DMS 273 (cell line): ENCODE measurements around the gene CAPG.
"Not testable (repeated sequence)": the region's sequence is repeated elsewhere in the genome, so short reads cannot be mapped to it uniquely, and the experiment has no call there.

ENCODE experiments used
- DNase-seq: peaks from one replicate; lab custom pipeline; 2025; ENCODE audit not compliant: unreplicated experiment; lab: John Stamatoyannopoulos, UW

CAPG gene

DNA sequence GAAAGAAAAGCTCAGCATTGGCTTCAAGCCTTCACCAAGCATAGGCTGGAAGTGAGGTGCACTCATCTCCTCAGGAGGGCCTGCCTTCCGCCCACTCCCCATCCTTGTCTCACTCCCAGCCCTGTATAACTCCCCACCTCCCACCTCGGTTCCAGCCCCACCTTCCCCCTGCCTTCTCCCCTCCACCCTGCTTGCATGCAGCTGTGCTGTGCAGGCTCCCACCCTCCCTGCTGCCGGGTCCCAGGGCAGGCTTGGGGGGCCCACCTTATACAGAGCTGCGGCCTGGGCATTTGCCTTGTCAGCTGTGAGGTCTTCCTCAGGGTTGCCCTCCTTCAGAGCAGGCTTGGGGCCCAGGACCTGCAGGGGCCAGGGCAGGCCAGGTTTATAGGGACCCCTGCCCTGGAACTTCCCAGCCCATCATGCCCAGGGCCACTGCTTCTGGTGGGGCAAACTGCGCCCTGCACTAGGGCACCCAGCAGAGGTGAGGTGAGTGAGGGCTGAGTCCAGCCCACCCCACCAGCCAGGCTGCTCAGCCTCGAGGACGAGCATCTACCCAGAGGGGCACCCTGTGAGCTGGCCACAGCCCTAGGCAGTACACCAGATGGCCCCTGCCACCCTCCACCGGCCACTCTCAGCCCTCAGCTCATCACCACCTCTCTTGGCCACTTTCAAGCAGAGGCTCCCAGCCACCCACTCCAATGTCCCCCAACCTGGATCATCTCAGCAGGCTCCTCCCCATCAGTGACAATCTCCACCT, 11.6 kb downstream of the CAPG start:
- DNase-seq: no peak

DNA sequence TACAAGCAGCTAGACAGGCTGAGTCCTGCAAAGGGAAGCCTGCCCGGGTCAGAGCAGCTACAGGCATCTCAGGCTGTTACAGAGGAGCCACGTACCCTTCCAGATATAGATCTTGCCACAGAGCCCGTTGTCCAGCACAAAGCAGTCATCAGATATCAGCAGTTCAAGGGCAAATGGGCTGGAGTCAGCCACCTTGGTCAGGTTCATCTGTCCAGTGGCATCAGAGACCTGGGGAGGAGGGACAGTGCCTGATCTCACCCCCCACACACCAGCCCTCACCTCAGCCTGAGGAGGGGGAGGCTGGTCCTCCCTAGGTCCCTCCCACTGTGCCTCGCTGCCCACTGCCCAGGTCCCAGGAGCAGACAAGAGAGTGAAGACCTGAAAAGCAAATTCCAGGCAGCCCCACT, 12.2 kb downstream of the CAPG start:
- DNase-seq: no peak

DNA sequence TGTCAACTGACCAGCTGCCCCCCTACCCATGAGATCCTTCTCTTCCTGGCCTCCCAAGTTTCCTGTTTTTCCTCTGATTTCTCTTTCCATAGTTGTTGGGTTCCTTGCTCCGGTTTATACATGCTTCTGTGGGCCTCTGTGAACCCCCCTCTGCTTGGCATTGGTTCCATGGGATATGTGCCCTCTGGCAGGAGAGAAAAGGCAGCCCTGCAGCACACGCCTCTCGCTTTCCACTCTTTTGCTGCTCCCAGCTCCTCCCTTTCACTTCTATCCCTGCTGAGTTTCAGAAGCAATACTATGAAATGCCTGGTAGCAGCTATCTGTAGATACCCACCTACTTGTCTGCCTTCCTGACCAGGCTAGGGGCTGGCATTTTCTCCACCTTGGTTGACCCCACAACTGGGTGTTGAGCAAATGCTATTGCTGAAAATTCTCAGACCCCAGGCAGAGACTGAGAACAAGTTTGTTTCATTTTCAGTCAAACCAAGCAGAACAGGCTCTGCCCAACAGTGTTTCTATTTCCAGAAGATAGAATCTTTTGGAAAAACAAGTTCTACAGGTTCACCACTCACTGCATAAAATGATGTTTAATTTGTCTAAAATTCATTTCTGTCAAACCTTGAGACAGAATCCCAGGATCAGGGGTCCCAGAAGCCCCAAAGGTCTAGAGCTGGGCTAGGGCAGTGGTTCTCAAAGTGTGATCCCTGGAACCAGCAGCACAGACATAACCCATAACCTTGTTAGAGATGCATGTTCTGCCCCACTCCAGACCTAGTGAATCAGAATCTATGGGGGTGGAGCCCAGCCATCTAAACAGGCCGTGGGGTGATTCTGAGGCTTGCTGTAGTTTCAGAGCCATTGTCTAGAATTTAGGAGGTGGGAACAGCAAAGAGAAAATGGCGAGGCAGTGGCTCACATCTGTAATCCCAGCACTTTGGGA, 13.4 kb downstream of the CAPG start:
- DNase-seq: no peak

DNA sequence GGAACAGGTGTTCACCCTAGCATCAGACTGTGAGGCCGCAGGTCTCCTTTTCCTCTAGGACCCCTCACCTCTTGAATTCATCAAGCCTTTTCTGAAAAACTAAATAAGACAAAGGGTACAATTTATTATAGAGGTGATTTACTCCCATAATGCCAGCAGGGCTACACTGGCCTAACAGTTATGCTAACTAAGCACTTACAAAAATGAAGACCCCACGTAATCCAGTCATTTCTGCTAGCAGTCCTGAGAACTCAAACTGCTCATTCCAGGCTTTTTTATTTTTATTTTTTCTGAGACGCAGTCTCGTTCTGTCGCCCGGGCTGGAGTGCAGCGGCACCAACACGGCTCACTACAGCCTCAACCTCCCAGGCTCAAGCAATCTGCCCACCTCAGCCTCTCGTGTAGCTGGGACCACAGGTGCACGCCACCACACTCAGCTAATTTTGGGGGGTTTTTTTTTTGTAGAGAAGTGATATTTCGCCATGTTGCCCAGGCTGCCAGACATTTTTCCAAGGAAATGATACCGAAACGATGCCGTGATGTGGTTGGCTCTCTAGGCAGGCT, 14.2 kb downstream of the CAPG start:
- no peak for DNase-seq

GRCh38 chr2:85394976-85395375, 15.2 kb downstream of the CAPG start:
- DNase-seq: no peak

- DNase-seq: peak; percentile 58
Observed at GRCh38 chr2:85394261-85394681, 15.9 kb downstream of the CAPG start.

DNA sequence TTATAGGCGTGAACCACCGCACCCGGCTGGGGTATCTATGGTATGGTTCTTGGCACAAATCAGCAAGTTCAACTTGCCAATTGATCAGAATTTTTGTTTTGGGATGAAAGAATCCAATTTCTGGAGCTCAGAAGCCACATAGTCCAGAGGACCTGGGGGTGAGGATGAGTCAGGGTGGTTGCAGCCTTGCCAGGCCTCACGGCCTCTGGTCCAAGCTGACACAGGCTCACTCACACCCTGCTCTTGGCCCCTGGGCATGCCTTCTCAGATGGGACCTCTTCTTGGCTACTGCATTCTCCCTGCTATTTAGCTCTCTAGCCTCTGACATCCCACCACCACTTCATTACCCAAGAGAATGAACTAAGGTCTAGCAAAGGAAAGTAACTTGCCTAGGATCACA, 16.3 kb downstream of the CAPG start:
- no peak for DNase-seq

- peak; percentile 79 for DNase-seq
Observed at GRCh38 chr2:85390941-85391669, 19.1 kb downstream of the CAPG start.

DNA sequence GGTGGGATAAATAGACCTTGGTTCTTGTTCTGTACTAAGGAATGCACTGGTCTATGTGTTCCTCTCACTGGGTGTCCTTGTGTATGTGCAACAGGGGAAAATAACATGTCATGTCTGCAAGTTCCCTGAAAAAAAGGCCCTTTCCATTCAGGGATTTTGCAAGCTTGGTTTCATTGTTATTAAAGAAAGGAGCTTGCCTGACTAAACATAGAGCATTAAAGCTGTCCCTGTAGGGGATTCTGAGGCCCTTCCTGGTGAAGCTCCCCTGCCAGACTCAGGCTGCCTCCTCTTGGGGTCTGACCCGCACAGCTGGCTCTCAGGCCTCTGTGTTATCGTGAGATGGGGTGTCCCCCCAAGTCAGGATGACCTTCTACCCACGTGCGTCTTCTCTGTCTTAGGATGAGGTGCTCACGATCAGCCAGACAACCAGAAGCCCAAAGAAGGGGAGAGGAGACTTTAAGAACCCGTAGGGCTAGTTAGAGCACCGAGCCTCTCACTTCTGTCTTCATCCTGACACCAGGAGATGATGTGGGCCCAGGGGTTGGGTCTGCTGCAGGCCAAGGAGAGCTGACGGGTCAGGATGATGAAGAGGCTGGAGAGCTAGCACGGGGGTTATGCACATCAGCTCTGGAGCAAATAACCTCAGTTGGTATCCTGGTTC, 21.2 kb downstream of the CAPG start:
- no peak for DNase-seq

DNA sequence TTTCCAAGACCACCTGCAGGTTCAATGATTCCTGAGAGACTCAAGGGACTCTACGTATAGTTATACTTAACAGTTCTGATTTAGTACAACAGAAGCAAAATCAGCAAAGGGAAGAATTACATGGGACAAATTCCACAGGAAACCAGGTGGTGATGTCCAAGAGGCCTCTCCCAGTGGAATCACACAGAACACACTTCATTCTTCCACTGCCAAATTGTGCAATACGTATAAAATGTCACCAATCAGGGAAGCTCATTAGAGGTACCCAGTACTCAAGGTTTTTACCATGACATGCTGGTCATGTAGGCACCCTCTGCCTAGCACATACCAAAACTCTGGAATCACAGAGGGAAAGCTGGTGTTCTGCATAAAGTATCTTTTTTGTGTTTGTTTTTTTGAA, 22.4 kb downstream of the CAPG start:
- no peak for DNase-seq

DNA sequence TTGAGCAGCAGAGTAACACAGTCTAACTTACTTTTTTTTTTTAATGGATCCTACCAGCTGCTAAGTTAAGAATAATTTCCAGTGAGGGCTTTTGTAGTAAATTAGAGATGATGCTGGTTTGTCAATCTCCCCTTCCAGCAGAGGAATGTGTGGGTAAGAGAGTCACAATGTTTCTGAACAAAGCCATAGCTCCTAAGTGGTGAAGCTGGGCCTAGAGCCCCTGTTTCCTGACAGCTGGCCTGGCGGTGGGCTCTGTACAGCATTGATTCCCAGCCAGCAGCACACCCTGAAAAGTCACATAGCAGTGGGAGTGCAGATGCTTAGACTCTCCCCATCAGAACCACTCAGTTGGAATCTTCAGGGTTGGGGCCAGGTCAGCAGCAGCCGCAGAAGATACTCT, 24.4 kb downstream of the CAPG start:
- DNase-seq: no peak

DNA sequence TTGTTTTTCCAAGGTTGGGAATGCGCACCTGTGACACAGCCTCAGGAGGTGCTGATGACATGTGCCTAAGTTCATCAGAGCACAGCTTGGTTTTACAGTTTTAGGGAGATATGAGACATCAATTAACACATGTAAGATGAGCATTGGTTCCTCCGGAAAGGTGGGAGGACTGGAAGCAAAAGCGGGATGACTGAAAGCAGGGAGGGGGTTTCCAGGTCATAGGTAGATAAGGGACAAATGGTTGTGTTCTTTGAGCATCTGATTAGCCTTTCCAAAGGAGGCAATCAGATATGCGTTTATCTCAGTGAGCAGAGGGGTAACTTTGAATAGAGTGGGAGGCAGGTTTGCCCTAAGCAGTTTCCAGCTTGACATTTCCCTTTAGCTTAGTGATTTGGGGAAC, 26.3 kb downstream of the CAPG start:
- DNase-seq: no peak

DNA sequence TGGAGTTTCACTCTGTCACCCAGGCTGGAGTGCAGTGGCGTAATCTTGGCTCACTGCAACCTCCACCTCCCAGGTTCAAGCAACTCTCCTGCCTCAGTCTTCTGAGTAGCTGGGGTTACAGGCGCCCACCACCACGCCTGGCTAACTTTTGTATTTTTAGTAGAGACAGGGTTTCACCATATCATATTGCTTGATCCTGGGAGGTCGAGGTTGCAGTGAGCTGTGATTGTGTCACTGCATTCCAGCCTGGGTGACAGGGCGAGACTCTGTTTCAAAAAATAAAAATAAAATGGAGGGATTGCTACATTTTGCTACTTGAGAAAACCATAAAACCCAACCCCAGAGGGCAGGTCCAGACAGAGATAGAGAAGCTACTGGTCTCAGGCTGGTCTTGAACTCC, 27.0 kb downstream of the CAPG start:
- not testable (repeated sequence) for DNase-seq

DNA sequence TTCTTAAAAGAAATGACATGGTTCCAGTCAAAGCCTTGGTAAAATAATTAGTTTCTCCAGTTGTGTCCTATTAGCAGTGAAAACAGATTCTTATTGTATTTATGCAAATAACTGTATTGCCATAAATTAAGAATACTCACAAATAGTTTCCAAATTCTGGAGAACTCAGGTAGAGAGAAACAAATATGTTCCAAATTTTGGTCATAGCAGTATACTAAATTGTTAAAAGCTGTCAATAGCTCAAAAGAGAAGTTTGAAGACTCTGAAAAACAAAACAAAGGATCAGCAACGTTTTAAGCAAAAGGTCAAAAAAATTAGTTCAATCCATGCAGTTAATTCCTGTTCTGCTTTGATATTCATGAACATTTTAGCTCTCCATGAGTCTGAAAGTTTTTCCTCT, 30.1 kb downstream of the CAPG start:
- DNase-seq: no peak

GRCh38 chr2:85378257-85378656, 31.9 kb downstream of the CAPG start:
- no peak for DNase-seq

DNA sequence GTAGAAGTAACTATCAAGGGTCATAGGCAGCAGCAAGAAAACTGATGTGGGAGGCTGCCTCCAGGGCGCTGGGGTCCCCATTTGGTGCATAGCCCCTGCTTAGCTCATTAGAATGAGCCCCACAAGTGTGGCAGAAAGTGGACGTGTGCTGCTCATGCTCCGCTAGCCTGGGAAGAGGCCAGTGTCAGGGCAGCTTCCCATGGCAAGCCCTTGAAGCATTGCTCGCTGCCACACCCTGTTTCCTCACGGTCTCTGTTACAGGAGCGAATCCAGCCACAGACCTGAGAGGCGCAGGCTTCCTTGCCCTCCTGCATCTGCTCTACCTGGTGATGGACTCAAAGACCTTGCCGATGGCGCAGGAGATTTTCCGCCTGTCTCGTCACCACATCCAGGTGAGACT, 33.1 kb downstream of the CAPG start:
- DNase-seq: no peak

DNA sequence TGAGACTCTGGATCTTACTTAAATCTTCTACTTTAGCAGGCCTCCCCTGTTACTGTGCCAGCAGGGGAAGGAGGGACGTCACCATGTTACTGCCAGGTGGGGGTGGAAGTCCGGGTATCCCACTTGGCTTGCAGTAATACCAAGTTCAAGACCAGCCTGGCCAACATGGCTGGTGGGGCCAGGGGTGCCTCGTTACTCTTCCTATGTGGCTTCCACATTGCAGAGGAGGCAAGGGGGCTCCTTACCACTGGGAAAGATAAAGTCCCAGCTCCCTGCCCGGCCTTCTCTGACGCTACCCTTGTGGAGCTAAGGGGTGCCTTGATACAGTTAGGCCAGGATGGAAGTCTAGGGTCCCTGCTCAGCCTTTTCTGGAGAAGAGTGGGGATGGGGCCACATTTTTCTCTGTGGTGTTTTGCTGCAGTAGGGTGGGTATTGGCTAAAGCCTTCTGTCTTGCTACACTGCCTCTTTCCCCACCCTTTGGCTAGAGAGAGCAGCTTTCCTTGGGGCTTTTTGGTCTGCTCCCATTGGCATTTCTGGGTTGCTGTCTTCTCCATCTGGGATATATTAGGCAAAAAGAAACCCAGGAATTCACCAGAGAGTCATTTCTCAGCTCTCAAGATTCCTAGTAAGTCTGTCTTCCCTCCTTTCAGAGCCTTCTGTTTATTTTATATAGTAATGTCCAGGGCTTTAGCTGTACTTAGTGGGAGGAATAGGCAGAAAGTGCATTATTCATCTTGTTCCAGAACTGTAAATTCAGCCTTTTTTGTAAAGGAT, 33.7 kb downstream of the CAPG start:
- DNase-seq: no peak

GRCh38 chr2:85371045-85371444, 39.1 kb downstream of the CAPG start:
- DNase-seq: no peak

DNA sequence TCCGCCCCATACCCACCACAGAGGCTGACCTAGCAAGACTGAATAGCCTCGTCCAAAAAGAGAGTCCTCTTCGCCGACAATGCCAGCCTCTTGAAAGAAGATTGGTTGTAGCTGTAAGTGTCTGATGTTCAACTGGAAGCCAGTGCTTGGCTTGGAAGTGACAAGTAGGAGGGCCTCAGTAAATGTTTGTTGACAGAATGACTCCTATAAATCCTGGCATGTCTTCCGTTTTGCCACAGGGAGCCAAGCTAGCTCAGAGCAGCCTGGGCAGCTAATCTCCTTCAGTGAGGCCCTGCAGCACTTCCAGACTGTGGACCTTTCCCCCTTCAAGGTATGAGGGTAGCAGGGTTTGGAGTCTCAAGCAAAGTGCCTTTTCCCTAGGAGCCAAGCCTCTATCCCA, 40.7 kb downstream of the CAPG start:
- DNase-seq: no peak

GRCh38 chr2:85368921-85369320, 41.2 kb downstream of the CAPG start:
- DNase-seq: no peak
